Neural cell (in vitro differentiated cells): ENCODE results near the gene CYP11A1. TPM values are rescaled to one million over a fixed set of nuclear protein-coding genes. Genes with fewer than 3 reads are reported as not detected.

ENCODE experiments used
- H2AFZ ChIP-seq: fragments of 200-600, 300-800 bp; sonication (generic), shearing (Covaris generic); 2 replicates; pipeline ENCODE4 v1.6.0; 2014; ENCODE audit warnings: low read depth, mild to moderate bottlenecking, antibody characterized with exemption, low read length, moderate library complexity
- H3F3A ChIP-seq: fragments of 200-600 bp; shearing (Covaris generic); 2 replicates; pipeline ENCODE4 v1.6.1; 2016; ENCODE audit warnings: mild to moderate bottlenecking, moderate library complexity, mixed read lengths, antibody characterized with exemption, low read length; ENCODE audit not compliant: insufficient read depth, poor library complexity, severe bottlenecking
- H3K27ac ChIP-seq: fragments of 200-600, 300-800 bp; sonication (generic), shearing (Covaris generic); 2 replicates; pipeline ENCODE4 v1.5.1; 2014; ENCODE audit warnings: mild to moderate bottlenecking, low read length, moderate library complexity
- H3K27me3 ChIP-seq: fragments of 300-800, 200-600 bp; sonication (generic), shearing (Covaris generic); 2 replicates; pipeline ENCODE4 v1.6.0; 2014; ENCODE audit warnings: mild to moderate bottlenecking, low read depth, low read length, moderate library complexity; ENCODE audit not compliant: insufficient read depth
- H3K36me3 ChIP-seq: fragments of 300-800, 200-600 bp; sonication (generic), shearing (Covaris generic); 2 replicates; pipeline ENCODE4 v1.5.1; 2014; ENCODE audit warnings: mild to moderate bottlenecking, antibody characterized with exemption, low read length, moderate library complexity; ENCODE audit not compliant: insufficient read depth
- H3K4me2 ChIP-seq: fragments of 300-800, 200-600 bp; sonication (generic), shearing (Covaris generic); 2 replicates; pipeline ENCODE4 v1.6.0; 2014; ENCODE audit warnings: mild to moderate bottlenecking, low read length
- H3K4me3 ChIP-seq: fragments of 300-800, 200-600 bp; sonication (generic), shearing (Covaris generic); 2 replicates; pipeline ENCODE4 v1.5.1; 2014; ENCODE audit warnings: mild to moderate bottlenecking, low read length, moderate library complexity
- H3K79me2 ChIP-seq: fragments of 200-600 bp; shearing (Covaris generic); replicated peaks from 2 replicates; pipeline ENCODE4 v1.6.0; 2014; ENCODE audit warnings: mild to moderate bottlenecking, low read length, moderate library complexity; ENCODE audit not compliant: insufficient read depth
- H3K9ac ChIP-seq: fragments of 300-800, 200-600 bp; sonication (generic), shearing (Covaris generic); 2 replicates; pipeline ENCODE4 v1.6.1; 2016; ENCODE audit warnings: mild to moderate bottlenecking, low read length, mixed read lengths
- H3K9me2 ChIP-seq: fragments of 200-600 bp; shearing (Covaris generic); 2 replicates; pipeline ENCODE4 v1.6.1; 2016; ENCODE audit warnings: mild to moderate bottlenecking, low read length, mixed read lengths; ENCODE audit not compliant: insufficient read depth
- H3K9me3 ChIP-seq: fragments of 200-600, 300-800 bp; sonication (generic), shearing (Covaris generic); 2 replicates; pipeline ENCODE4 v1.6.1; 2016; ENCODE audit warnings: mild to moderate bottlenecking, mixed run types, low read length, moderate library complexity, mixed read lengths
- H4K20me1 ChIP-seq: fragments of 200-600 bp; shearing (Covaris generic); 2 replicates; pipeline ENCODE4 v1.6.1; 2016; ENCODE audit warnings: mild to moderate bottlenecking, mixed run types; ENCODE audit not compliant: insufficient read depth
- CTCF ChIP-seq: fragments of 450-650 bp; IDR thresholded peaks from 2 replicates; pipeline ENCODE4 v1.5.1; 2014; ENCODE audit warnings: antibody characterized with exemption, mild to moderate bottlenecking, moderate library complexity; ENCODE audit not compliant: poor library complexity, severe bottlenecking
- EP300 ChIP-seq: fragments of 450-650 bp; conservative IDR thresholded peaks from 2 replicates; pipeline ENCODE4 v1.6.1; 2014; ENCODE audit warnings: antibody characterized with exemption, mild to moderate bottlenecking, moderate library complexity; ENCODE audit not compliant: poor library complexity, severe bottlenecking
- EZH2 ChIP-seq: fragments of 200-600, 300-800 bp; shearing (Covaris generic), sonication (generic); IDR thresholded peaks from 2 replicates; pipeline ENCODE4 v1.6.1; 2014; ENCODE audit warnings: antibody characterized with exemption, low read length, borderline replicate concordance, mild to moderate bottlenecking; ENCODE audit not compliant: insufficient read depth, poor library complexity, severe bottlenecking
- MXI1 ChIP-seq: fragments of 450-650 bp; conservative IDR thresholded peaks from 2 replicates; pipeline ENCODE4 v1.6.1; 2014; ENCODE audit warnings: antibody characterized with exemption, mild to moderate bottlenecking; ENCODE audit not compliant: poor library complexity, severe bottlenecking
- POLR2AphosphoS5 ChIP-seq: IDR thresholded peaks from 2 replicates; pipeline ENCODE4 v1.6.1; 2012
- RAD21 ChIP-seq: fragments of 450-650 bp; conservative IDR thresholded peaks from 2 replicates; pipeline ENCODE4 v1.6.1; 2014; ENCODE audit warnings: antibody characterized with exemption, mild to moderate bottlenecking, moderate library complexity
- REST ChIP-seq: IDR thresholded peaks from 2 replicates; pipeline ENCODE4 v1.6.1; 2012; ENCODE audit warnings: borderline replicate concordance
- SMC3 ChIP-seq: fragments of 450-650 bp; conservative IDR thresholded peaks from 2 replicates; pipeline ENCODE4 v1.6.1; 2014; ENCODE audit warnings: antibody characterized with exemption, mild to moderate bottlenecking, moderate library complexity; ENCODE audit not compliant: poor library complexity
- TAF1 ChIP-seq: IDR thresholded peaks from 2 replicates; pipeline ENCODE4 v1.6.1; 2012; ENCODE audit warnings: low read depth
- polyA plus RNA-seq: library from polyadenylated mRNA; depleted of rRNA; stranded (reverse); fragments of >200 nt; gene quantifications from 2 replicates; pipeline ENCODE4 v1.2.3, GENCODE V29; 2014

CYP11A1 gene
- polyA plus RNA-seq, 1 donor from 2014 or later: not detected

GRCh38 chr15:74373056-74373650, 5.7 kb upstream of the CYP11A1 start:
- Histone ChIP-seq H3K27ac (no peak overlapping the region), H3K36me3 (no peaks in the 10 kb centered on the region), H3K9me2 (no peaks in the 10 kb centered on the region), H2AFZ (peak overlapping the region; percentile 27), H3K4me3 (peak overlapping the region; percentile 92), H3F3A (no peaks in the 10 kb centered on the region), H4K20me1 (no peaks in the 10 kb centered on the region), H3K79me2 (no peaks in the 10 kb centered on the region), H3K9ac (peak overlapping the region; percentile 73), H3K9me3 (no peaks in the 10 kb centered on the region), H3K27me3 (no peaks in the 10 kb centered on the region), H3K4me2 (peak overlapping the region; percentile 91)
- TF ChIP-seq REST (no peak), MXI1 (no peak), EP300 (no peak), TAF1 (no peak), RAD21 (no peak), CTCF (no peak), EZH2 (no peak), SMC3 (no peak), POLR2AphosphoS5 (no peak)

- Histone ChIP-seq H3F3A (no peaks in the 10 kb centered on the region), H3K4me2 (no peak overlapping the region), H3K36me3 (no peaks in the 10 kb centered on the region), H3K9me2 (no peaks in the 10 kb centered on the region), H3K79me2 (no peaks in the 10 kb centered on the region), H3K27ac (no peak overlapping the region), H3K27me3 (peaks cover 10% of the 10 kb centered on the region), H3K9ac (no peak overlapping the region), H3K4me3 (no peak overlapping the region), H3K9me3 (no peaks in the 10 kb centered on the region), H4K20me1 (no peaks in the 10 kb centered on the region), H2AFZ (no peak overlapping the region)
- no peak for TF ChIP-seq CTCF
- TF ChIP-seq POLR2AphosphoS5: no peak
- TF ChIP-seq TAF1: no peak
- TF ChIP-seq REST: no peak
- TF ChIP-seq MXI1: no peak
- no peak for TF ChIP-seq EP300
- TF ChIP-seq SMC3: no peak
- no peak for TF ChIP-seq RAD21
- no peak for TF ChIP-seq EZH2
Observed at GRCh38 chr15:74370471-74370870, 3.0 kb upstream of the CYP11A1 start.
